Panc1 (cell line): ENCODE results near the gene ABCB8.
"Not testable (repeated sequence)": the region's sequence is repeated elsewhere in the genome, so short reads cannot be mapped to it uniquely, and the experiment has no call there.

ENCODE experiments used
- POLR2AphosphoS5 ChIP-seq: IDR thresholded peaks from 2 replicates; pipeline ENCODE4 v1.6.1; 2012; ENCODE audit warnings: mild to moderate bottlenecking, low read depth, low read length, moderate library complexity
- SIN3A ChIP-seq: IDR thresholded peaks from 2 replicates; pipeline ENCODE4 v1.6.1; 2012; ENCODE audit warnings: low read depth, mild to moderate bottlenecking, low read length, moderate library complexity, borderline replicate concordance; ENCODE audit not compliant: insufficient read depth
- TCF7L2 ChIP-seq: IDR thresholded peaks from 2 replicates; pipeline ENCODE4 v1.6.1; 2011; ENCODE audit warnings: mild to moderate bottlenecking, low read depth, low read length, inconsistent platforms
- TF ChIP-seq, protein P1 (sequence below): fragments of 450-650 bp; IDR thresholded peaks from 2 replicates; pipeline ENCODE4 v1.5.1; 2017; ENCODE audit warnings: mild to moderate bottlenecking
- TF ChIP-seq, protein P2 (sequence below), 2 experiments: IDR thresholded peaks; 2 replicates each; pipeline ENCODE4 v1.6.1; 2011 to 2012; ENCODE audit warnings: low read depth in 2 of 2, control low read depth in 1 of 2, low read length in 1 of 2, mild to moderate bottlenecking in 1 of 2, moderate library complexity in 1 of 2; ENCODE audit not compliant: insufficient read depth in 1 of 2

DNA sequence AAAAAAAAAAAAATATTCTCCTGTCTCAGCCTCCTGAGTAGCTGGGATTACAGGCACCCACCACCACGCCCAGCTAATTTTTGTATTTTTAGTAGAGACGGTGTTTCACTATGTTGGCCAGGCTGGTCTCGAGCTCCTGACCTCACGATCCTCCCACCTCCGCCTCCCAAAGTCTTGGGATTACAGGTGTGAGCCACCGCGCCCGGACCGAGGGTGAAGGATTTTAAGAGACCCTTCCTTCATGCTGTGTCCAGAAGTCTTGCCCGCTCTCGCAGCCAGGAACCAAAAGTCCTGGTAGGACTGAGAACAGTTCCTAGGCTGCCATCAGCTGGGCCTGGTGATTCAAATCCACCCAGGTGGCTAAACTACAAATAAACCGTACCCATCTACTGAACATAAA, 16.6 kb upstream of the ABCB8 start:
- TF ChIP-seq, protein P1, sequence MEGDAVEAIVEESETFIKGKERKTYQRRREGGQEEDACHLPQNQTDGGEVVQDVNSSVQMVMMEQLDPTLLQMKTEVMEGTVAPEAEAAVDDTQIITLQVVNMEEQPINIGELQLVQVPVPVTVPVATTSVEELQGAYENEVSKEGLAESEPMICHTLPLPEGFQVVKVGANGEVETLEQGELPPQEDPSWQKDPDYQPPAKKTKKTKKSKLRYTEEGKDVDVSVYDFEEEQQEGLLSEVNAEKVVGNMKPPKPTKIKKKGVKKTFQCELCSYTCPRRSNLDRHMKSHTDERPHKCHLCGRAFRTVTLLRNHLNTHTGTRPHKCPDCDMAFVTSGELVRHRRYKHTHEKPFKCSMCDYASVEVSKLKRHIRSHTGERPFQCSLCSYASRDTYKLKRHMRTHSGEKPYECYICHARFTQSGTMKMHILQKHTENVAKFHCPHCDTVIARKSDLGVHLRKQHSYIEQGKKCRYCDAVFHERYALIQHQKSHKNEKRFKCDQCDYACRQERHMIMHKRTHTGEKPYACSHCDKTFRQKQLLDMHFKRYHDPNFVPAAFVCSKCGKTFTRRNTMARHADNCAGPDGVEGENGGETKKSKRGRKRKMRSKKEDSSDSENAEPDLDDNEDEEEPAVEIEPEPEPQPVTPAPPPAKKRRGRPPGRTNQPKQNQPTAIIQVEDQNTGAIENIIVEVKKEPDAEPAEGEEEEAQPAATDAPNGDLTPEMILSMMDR, result not testable (repeated sequence)
- TF ChIP-seq, protein P2, sequence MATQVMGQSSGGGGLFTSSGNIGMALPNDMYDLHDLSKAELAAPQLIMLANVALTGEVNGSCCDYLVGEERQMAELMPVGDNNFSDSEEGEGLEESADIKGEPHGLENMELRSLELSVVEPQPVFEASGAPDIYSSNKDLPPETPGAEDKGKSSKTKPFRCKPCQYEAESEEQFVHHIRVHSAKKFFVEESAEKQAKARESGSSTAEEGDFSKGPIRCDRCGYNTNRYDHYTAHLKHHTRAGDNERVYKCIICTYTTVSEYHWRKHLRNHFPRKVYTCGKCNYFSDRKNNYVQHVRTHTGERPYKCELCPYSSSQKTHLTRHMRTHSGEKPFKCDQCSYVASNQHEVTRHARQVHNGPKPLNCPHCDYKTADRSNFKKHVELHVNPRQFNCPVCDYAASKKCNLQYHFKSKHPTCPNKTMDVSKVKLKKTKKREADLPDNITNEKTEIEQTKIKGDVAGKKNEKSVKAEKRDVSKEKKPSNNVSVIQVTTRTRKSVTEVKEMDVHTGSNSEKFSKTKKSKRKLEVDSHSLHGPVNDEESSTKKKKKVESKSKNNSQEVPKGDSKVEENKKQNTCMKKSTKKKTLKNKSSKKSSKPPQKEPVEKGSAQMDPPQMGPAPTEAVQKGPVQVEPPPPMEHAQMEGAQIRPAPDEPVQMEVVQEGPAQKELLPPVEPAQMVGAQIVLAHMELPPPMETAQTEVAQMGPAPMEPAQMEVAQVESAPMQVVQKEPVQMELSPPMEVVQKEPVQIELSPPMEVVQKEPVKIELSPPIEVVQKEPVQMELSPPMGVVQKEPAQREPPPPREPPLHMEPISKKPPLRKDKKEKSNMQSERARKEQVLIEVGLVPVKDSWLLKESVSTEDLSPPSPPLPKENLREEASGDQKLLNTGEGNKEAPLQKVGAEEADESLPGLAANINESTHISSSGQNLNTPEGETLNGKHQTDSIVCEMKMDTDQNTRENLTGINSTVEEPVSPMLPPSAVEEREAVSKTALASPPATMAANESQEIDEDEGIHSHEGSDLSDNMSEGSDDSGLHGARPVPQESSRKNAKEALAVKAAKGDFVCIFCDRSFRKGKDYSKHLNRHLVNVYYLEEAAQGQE (IDR thresholded peaks at IDR 0.05; ENCODE audit: insufficient read depth in 1 of 2, low read depth in 2 of 2, low read length in 1 of 2), result not testable (repeated sequence)
- not testable (repeated sequence) for TF ChIP-seq POLR2AphosphoS5, TCF7L2, SIN3A
